Effector memory CD8-positive, alpha-beta T cell (primary cell): Measurements from ENCODE around the gene PPOX.

ENCODE experiments used
- ATAC-seq: fragments of 150-1000 bp; cut with Tn5 transposase; replicated peaks from 2 replicates; pipeline ENCODE4 v1.10.0; 2021; ENCODE audit warnings: mild to moderate bottlenecking, moderate library complexity
- DNase-seq, 3 experiments: peaks; one replicate each; pipeline ENCODE4 v3.0.0; 2021
- H3K27ac Mint-ChIP-seq, 2 donors: one replicate each; pipeline ENCODE4 v1.8.0; 2022; ENCODE audit warnings: mild to moderate bottlenecking in 2 of 2, mixed read lengths in 2 of 2, moderate library complexity in 2 of 2
- H3K27me3 Mint-ChIP-seq, 2 donors: one replicate each; pipeline ENCODE4 v1.8.0; 2022; ENCODE audit warnings: mixed read lengths in 2 of 2
- H3K36me3 Mint-ChIP-seq: one replicate; pipeline ENCODE4 v1.8.0; 2022; ENCODE audit warnings: mild to moderate bottlenecking, moderate library complexity, mixed read lengths; ENCODE audit not compliant: insufficient read depth
- H3K4me1 Mint-ChIP-seq, 2 donors: one replicate each; pipeline ENCODE4 v1.8.0; 2022; ENCODE audit warnings: low read depth in 2 of 2, mixed read lengths in 2 of 2
- H3K4me3 Mint-ChIP-seq, 2 donors: one replicate each; pipeline ENCODE4 v1.8.0; 2022; ENCODE audit warnings: mild to moderate bottlenecking in 2 of 2, mixed read lengths in 2 of 2, moderate library complexity in 2 of 2
- H3K9me3 Mint-ChIP-seq, 2 donors: one replicate each; pipeline ENCODE4 v1.8.0; 2022; ENCODE audit warnings: mixed read lengths in 2 of 2
- total RNA-seq, 9 experiments: gene quantifications; one replicate each; lab custom pipeline; 2026; lab: John Stamatoyannopoulos, UW

The PPOX gene
- 8.8 to 34.6 (median 21.5) reads per million in 9 experiments for total RNA-seq

DNA sequence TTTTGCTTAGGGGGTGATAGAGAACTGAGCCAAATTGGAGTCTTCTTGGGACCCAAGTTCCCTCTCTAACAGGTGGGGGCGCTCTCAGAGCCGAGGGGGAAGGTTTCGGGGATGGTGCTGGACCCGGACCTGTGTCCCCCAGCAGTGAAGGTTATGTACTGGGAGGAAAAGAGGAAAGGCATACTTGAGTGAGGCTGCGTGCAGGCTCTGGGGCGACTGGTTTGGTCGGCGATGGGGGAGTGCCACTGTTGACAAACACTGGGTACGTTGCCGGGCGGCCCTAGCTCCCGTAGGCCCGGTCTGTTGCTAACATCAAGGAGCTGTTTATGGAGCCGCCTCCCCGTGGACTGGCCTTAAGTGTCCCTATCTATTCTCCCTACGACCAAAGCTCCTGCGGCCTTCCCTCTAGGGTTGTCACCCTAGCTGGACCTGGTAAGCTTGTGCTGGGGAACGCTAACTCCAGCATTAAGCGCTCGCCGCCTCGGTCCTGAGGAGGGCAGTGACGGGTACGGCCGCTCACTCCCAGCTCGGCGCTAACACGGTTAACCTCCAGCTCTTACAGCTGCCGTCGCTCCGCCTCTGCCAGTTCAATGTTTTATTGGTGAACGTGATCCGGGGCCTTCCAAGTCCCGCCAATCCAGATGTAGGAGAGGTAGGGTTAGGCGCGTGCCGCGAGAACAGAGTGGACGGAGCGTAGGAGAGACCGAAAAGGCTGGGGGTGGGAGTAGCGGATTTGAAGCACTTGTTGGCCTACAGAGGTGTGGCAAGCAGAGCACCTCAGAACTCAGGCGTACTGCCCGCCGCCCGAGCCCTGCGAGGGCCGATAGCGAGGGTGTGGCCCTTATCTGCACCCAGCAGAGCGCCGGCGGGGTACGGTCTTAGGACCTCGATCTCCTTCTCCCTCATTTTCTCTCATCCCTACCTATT lies at the start of gene PPOX:
TSS of gene PPOX (plus strand) at position 685 of the 927 bp plus-strand sequence. CDS start 422 bp downstream, outside the sequence.
- Mint-ChIP-seq H3K27ac (peak within 1 kb of the TSS; percentile 97 to 99), H3K4me1 (peaks cover 42 to 58% of the 10 kb centered on the region in 2 donors), H3K27me3 (no peaks in the 10 kb centered on the region), H3K4me3 (peak within 1 kb of the TSS; percentile 83 to 95), H3K36me3 (peaks cover 28% of the 10 kb centered on the region), H3K9me3 (no peaks in the 10 kb centered on the region)
- DNase-seq, result peak; percentile 88 to 92 (median 89)
- peak; percentile 88 for ATAC-seq

DNA sequence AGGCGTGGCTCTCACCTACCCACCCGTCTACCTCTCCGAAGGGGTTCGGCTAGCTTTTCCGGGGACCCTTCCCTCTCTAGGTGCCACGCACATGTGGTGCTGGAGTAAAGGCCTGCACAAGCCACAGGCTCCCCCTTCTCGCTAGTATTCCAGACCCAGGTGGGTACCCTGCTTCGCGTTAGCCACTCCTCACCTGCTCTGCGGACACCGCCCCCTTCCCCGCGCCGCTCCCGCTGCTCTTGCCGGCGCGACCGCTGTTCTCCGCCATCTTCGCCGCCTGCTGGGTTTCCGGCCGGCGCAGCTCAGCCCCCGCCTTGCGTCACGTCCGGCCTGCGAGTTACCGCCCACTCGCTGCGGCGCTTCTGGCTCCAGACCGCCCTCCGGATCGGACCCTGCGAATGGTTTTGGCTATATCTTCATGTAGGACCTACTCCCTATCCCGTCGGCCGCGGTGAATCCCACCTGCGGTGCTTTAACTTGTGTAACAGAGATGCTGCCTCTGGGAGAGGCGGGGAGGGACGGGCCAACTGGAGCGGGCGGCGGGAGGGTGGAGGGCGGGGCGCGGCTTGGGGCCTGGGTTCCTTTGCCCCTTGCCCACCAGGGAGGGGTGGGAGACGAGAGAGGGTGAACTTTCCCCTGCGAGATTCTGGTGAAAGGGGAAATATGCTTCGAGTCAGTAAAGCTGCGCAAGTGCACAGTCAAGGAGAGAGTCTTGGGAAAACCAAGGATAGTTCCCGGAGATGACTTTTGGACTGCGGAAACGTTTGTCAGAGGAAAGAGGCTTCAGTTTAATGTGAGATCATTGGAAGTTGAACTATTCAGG lies 48.3 kb upstream of the PPOX start, which contains the start of the genes NIT1 and PFDN2:
TSS of gene NIT1 (plus strand) at position 347 of the 823 bp plus-strand sequence. CDS start at position 419, 72 bp downstream.
TSS of gene PFDN2 (minus strand) at position 279 of the 823 bp plus-strand sequence. CDS start at position 268, 11 bp downstream.
- Mint-ChIP-seq H3K27ac (peak within 1 kb of the TSS; percentile 94 to 98), H3K9me3 (no peaks in the 10 kb centered on the region), H3K27me3 (no peaks in the 10 kb centered on the region), H3K36me3 (peaks cover 46% of the 10 kb centered on the region), H3K4me1 (peaks cover 43 to 50% of the 10 kb centered on the region in 2 donors), H3K4me3 (peak within 1 kb of the TSS; percentile 96 to 97)
- ATAC-seq, result peak; percentile 80
- DNase-seq, result peak; percentile 78 to 82 (median 80)

DNA sequence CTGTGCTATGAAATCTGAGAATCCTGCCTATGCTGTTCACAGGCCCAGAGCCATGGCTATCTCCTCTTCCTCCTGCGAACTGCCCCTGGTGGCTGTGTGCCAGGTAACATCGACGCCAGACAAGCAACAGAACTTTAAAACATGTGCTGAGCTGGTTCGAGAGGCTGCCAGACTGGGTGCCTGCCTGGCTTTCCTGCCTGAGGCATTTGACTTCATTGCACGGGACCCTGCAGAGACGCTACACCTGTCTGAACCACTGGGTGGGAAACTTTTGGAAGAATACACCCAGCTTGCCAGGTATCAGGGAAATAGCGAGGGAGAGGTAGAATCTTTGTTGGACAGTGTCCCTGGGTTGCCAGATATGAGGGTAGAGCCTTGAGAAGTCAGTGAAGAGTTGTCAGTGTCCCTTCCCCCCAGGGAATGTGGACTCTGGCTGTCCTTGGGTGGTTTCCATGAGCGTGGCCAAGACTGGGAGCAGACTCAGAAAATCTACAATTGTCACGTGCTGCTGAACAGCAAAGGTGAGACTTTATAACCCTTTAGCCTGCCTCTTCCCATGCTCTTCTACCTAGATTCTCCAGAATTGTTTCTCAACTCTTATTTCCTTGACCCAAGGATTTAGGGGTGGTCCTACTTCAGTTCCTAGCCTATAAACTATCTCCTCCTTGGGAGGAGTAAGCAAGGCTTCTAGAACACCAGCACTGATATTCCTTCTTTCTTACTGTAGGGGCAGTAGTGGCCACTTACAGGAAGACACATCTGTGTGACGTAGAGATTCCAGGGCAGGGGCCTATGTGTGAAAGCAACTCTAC lies 46.9 kb upstream of the PPOX start:
- Mint-ChIP-seq H3K4me3 (peak overlapping the region; percentile 96 to 97), H3K4me1 (peaks cover 32 to 41% of the 10 kb centered on the region in 2 donors), H3K27me3 (no peaks in the 10 kb centered on the region), H3K9me3 (no peaks in the 10 kb centered on the region), H3K36me3 (peaks cover 59% of the 10 kb centered on the region), H3K27ac (peak overlapping the region; percentile 94 to 98)
- ATAC-seq, result peak; percentile 61
- DNase-seq, result peak; percentile 49 to 59 (median 53)

DNA sequence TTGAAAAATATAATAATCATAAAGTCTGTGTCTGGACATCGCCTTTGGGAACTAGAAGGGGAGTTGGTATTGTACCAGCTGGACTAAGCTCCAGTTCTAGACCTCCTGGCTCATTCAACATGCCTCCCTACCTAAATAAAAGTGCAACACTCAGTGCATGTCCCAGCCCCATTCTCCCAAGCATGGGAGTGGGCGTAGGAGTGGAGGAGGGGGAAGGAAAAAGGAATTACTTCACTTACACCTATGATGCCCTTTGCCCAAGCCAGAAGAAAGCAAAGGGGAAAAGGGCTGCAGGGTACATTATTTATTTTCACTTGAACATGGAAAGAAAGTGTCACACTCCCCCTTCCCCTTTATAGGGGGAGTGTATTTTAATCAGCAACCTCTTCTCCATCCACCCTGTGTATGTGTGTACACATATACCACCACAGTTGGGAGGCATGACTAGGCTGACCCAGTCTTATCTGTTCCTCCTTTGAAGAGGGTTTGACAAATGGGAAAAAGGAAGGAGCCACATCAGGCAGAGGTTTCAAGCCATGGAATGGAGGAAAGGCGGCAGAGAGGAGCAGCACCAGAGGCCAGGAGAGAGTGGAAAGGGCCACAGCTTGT lies 45.1 kb upstream of the PPOX start:
- H3K4me3 Mint-ChIP-seq, result no peak overlapping the region
- DNase-seq (no peak), ATAC-seq (no peak)
- peaks cover 30 to 37% of the 10 kb centered on the region in 2 donors for H3K4me1 Mint-ChIP-seq
- peaks cover 59% of the 10 kb centered on the region for H3K36me3 Mint-ChIP-seq
- no peaks in the 10 kb centered on the region for H3K27me3 Mint-ChIP-seq
- peak overlapping the region in 1 of 2 donors; percentile 44 for H3K27ac Mint-ChIP-seq
- no peaks in the 10 kb centered on the region for H3K9me3 Mint-ChIP-seq

DNA sequence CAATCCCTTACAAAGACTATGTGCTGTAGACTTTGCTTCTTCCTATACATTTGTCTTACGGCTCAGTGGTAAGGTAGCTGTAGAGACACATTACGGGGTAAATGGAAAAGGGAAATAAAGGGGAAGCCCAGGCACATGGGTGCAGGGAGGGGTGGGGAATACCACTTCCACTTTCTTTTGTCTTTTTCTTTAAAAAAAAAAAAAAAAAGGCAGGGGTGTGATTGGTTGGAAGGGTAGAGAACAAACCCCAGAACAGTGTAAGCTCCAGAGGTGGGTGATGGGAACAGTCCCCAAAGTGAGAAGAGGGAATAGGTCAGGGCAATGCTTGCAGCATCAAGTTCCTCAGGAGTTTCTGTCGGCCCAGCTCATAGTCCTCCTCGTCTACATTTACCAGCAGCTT lies 44.4 kb upstream of the PPOX start:
- Mint-ChIP-seq H3K4me3 (no peak overlapping the region), H3K27me3 (no peaks in the 10 kb centered on the region), H3K9me3 (no peaks in the 10 kb centered on the region), H3K4me1 (peaks cover 30 to 36% of the 10 kb centered on the region in 2 donors), H3K27ac (peak overlapping the region in 1 of 2 donors; percentile 44), H3K36me3 (peaks cover 64% of the 10 kb centered on the region)
- DNase-seq (no peak), ATAC-seq (no peak)

- Mint-ChIP-seq H3K36me3 (peaks cover 66% of the 10 kb centered on the region), H3K27me3 (no peaks in the 10 kb centered on the region), H3K27ac (peak overlapping the region in 1 of 2 donors; percentile 46), H3K4me3 (no peak overlapping the region), H3K4me1 (peaks cover 31 to 43% of the 10 kb centered on the region in 2 donors), H3K9me3 (no peaks in the 10 kb centered on the region)
- ATAC-seq, result no peak
- DNase-seq, result no peak
Measured at GRCh38 chr1:161122967-161123366, 43.3 kb upstream of the PPOX start.

- no peak for ATAC-seq
- no peaks in the 10 kb centered on the region for H3K27me3 Mint-ChIP-seq
- DNase-seq, result no peak
- peak overlapping the region; percentile 31 to 56 for H3K27ac Mint-ChIP-seq
- H3K36me3 Mint-ChIP-seq, result peaks cover 55% of the 10 kb centered on the region
- H3K9me3 Mint-ChIP-seq, result no peaks in the 10 kb centered on the region
- H3K4me1 Mint-ChIP-seq, result peaks cover 31 to 56% of the 10 kb centered on the region in 2 donors
- no peak overlapping the region for H3K4me3 Mint-ChIP-seq
Measured at GRCh38 chr1:161127649-161128048, 38.6 kb upstream of the PPOX start.

- Mint-ChIP-seq H3K4me3 (no peak overlapping the region), H3K9me3 (no peaks in the 10 kb centered on the region), H3K4me1 (peaks cover 31 to 51% of the 10 kb centered on the region in 2 donors), H3K27ac (peak overlapping the region in 1 of 2 donors; percentile 50), H3K27me3 (no peaks in the 10 kb centered on the region), H3K36me3 (peaks cover 43% of the 10 kb centered on the region)
- no peak for DNase-seq
- ATAC-seq, result no peak
Measured at GRCh38 chr1:161128591-161129420, 37.4 kb upstream of the PPOX start.

- DNase-seq (no peak), ATAC-seq (no peak)
- H3K4me3 Mint-ChIP-seq, result peak overlapping the region in 1 of 2 donors; percentile 11
- peaks cover 31 to 55% of the 10 kb centered on the region in 2 donors for H3K4me1 Mint-ChIP-seq
- peak overlapping the region in 1 of 2 donors; percentile 2 for H3K27ac Mint-ChIP-seq
- H3K36me3 Mint-ChIP-seq, result peaks cover 35% of the 10 kb centered on the region
- no peaks in the 10 kb centered on the region for H3K9me3 Mint-ChIP-seq
- no peaks in the 10 kb centered on the region for H3K27me3 Mint-ChIP-seq
Measured at GRCh38 chr1:161130266-161130665, 36.0 kb upstream of the PPOX start.

- peaks cover 24 to 48% of the 10 kb centered on the region in 2 donors for H3K4me1 Mint-ChIP-seq
- no peak overlapping the region for H3K27ac Mint-ChIP-seq
- H3K4me3 Mint-ChIP-seq, result no peak overlapping the region
- peaks cover 26% of the 10 kb centered on the region for H3K36me3 Mint-ChIP-seq
- H3K9me3 Mint-ChIP-seq, result no peaks in the 10 kb centered on the region
- peak; percentile 1 for ATAC-seq
- DNase-seq, result peak in 1 of 3 experiments; percentile 26
- no peaks in the 10 kb centered on the region for H3K27me3 Mint-ChIP-seq
Measured at GRCh38 chr1:161131523-161132409, 34.5 kb upstream of the PPOX start.
